ENCODE results near the gene RTEL1.

The RTEL1 gene

DNA sequence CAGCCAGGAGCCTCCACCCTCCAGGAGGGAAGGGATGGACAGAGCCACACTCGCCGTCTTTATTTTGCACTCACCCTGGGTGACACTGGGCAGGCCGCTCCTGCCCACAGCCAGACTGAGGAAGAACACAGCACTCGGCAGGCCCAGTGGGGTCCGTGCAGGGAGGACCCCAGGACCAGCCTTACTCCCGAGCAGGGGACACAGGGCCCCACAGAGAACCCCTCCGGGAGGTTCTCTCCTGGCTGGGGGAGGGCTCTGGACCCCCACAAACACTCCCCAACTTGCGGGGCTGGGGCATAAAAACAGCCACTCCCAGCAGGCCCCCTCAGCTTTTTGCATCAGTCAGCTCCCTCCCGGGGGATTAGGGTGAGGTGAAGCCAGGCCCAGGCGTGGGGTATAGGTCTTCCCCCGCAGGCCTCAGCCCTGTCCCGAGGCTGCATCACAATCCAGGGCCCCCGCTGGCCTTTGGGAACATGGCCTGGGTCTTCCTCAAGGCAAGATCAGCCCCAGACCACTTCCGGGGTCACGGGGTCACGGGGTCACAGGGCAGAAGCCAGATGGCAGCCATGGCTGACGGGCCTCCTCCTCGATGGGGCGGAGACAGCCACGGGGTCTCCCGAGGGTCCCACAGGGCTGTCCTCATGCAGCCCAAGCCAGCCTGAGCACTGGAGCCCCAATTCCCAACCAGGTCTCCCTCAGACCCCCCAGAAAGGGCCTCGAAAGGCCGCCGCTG lies 41.5 kb downstream of the RTEL1 start:
- DNase-seq (ENCODE audit: low read depth), result no peak

DNA sequence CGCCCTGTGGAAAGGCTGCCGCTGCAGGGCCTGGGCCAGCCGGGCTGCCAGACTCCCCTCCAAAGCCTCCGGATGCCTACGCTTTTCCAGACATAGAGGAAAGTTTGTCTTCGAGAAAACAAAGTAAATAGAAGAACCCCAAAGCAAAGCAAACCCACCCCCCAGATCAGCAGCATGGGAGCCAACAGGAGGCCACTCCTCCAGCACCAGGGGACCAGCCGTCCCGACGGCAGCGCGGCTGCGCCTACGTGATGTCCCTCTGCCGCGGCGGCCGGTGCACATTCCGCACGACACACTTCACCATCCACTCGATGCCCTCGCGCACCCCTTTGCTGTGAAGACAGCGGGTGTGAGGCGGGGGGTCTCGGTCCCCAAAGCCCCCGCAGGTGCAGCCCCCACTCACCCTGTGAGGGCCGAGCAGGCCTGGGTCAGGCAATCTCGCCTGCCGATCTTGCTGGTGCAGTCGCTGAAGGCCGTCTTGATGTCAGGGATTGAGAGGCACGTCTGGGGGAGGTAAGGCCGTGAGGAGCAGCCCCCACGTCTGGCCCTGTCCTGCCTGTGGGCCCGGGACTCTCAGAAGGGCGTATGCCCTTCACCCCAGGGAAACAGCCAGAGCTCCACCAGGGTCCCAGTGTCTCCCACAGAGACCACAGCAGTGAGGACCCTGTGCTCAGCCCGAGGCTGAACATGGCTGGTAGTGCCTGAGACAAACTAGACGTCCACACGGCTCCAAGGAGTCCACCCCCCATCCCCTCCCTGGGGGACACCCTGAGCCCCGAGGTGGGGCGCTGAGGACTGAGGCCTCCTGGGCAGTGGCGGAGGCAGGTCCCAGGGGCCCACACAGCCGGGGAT lies 42.3 kb downstream of the RTEL1 start:
- no peak for DNase-seq (ENCODE audit: low read depth)

DNA sequence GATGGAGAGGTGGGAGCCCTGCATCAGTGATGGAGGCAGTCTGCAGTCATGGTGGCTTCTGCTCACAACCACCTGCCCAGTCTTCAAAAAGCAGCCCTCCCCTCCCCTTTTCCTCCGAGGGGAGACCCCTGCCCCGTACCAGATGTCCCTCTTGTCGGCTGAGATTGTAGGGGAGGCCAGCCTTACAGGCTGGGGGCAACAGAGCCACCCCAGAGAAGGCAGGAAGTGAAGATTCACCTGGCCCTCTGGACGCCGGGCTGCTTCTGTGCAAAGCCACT lies 42.9 kb downstream of the RTEL1 start:
- no peak for DNase-seq (ENCODE audit: low read depth)

GRCh38 chr20:63701329-63702035 lies 43.4 kb downstream of the RTEL1 start:
- no peak for DNase-seq (ENCODE audit: low read depth)

DNA sequence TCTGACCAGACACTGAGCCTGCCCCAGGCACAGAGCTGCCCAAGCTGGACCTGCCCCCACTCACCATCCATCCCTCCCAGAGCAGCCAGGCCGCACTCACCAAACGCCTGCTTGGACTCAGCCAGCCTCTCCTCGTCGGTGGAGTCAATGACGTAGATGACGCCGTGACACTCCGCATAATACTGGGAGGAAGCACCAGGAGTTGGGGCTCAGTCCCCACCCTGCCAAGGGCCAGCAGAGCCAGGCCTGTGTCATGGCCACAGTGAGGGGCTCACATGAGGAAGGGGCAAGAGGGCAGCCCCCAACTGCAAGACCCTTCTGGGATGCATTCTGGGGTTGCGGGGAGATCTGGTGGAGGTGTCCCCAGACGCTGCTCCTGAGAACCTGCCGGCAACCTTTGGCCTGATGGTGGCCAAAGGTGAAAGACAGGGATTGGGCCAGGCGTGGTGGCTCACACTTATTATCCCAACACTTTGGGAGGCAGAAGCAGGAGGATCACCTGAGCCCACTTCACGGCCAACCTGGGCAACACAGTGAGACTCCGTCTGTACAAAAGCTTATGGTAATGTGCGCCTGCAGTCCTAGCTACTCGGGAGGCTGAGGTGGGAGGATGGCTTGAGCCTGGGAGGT lies 44.0 kb downstream of the RTEL1 start:
- no peak for DNase-seq (ENCODE audit: low read depth)

- DNase-seq (ENCODE audit: low read depth), result no peak
Measured at GRCh38 chr20:63702751-63703470, 44.8 kb downstream of the RTEL1 start.

GRCh38 chr20:63703471-63703975 lies 45.4 kb downstream of the RTEL1 start:
- DNase-seq (ENCODE audit: low read depth), result no peak

DNA sequence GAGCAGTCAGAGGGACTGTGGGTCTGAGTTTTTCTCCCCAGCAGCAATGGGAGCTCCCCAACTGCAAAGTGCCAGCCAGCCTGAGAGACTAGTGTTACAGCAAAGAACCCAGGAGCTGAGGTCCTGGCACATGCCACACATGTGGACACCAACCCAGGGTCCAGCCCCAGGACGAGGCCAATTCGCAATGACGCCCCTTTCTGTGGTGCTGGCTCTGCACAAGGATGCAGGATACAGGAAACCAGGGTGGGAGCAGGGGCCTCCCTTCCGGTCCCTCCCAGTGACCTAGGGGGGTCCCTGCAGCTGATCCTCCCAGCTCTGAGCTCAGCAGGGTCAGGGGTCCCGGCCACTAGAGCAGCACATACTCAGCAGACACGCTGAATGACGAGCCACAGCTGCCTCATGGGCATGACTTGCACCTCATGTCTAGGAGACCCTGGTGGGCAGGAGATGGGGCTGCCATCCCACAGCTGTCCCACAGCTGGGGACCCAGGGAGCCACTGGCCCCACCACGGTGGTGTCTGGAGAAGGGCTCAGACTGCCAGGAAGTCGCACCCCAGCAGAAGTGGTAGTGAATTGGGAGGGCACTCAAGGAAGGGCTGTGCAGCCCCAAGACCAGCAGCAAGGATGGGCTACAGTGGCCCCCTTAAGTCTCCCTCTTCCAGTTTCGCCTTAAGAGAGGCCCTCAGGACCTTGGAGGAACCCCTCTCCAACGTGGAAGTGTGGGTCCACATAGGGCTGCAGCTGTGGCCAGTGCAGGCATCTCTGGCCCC lies 46.0 kb downstream of the RTEL1 start:
- no peak for DNase-seq (ENCODE audit: low read depth)

- no peak for DNase-seq (ENCODE audit: low read depth)
Measured at GRCh38 chr20:63704749-63705117, 46.6 kb downstream of the RTEL1 start.

DNA sequence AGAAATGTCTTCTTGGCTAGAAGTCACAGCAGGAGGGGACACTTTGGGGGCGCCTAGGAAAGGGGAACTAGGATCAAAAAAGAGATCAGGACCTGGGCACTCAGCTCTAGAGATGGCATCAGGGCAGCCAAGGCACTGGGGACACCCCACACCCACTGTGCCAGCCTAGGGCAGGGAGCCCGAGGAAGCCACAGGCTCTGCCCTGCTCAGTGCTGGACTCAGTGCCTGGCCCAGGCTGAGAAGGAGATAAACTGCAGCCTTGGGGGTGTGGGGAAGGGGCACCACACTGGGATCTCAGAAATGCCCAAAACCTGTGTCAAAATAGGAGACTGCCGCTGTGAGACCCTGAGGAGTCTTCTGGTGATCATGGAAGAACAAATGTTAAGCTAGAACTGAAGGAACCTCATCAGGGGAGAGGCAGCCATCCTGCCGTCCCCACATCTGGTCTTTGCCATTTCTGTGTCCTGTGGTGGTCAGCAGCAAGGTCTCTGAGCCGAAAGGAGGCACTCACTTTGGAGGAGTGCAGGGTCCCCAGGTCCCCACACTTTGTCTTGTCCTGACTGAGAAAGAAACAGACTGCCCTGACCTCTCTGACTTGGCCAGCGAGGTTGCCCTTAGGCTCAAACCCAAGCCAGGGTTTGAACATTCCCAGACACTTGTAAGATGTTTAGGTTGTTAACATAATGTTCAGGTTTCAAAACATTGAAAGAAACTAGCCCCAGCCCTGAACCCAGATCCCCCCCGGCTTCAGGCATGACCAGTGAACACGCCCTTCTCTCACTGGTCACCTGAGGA lies 47.3 kb downstream of the RTEL1 start:
- DNase-seq (ENCODE audit: low read depth), result no peak

GRCh38 chr20:63706027-63706695 lies 48.0 kb downstream of the RTEL1 start:
- no peak for DNase-seq (ENCODE audit: low read depth)

DNA sequence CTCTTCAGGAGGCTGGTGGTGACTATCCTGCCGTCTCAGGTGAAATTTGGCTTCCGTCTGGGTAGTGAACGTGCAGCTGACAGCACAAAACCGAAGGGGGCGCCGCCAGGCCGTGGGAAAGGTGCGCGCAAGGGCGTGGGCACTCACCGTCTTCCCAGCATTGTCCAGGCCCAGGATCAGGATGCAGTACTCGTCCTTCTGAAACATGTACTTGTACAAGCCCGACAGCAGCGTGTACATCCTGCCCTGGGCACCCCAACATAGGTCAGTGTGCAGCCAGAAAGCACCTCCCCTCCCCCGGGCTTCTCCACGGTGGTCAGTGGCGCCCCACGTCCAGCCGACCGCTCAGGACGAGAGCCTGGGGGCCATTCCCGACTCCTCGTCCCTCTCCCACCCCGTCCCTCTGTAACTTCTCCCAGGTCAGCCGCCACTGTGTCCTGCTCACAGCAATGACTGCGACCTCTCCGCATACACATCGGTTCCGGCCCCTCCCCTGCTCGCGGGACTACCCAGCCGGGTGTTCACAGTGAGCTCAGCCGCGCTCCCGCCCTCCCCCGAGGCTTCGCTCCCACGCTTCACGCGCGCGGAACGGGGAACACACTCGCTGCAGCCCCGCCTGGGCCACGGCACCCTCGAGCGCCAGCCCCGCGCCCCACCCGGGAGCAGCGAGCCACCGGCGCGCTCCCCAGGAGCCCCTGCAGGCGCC lies 48.9 kb downstream of the RTEL1 start:
- DNase-seq (ENCODE audit: low read depth), result no peak

- peak; percentile 73 for DNase-seq (ENCODE audit: low read depth)
Measured at GRCh38 chr20:63707558-63708300, 49.6 kb downstream of the RTEL1 start, which contains the start of the genes ARFRP1 and ZGPAT. Gene ARFRP1 (minus strand): TSS chr20:63707976. CDS start chr20:63707091, 885 bp downstream. Gene ZGPAT (plus strand): TSS chr20:63708039. CDS start chr20:63708581, 542 bp downstream.

- DNase-seq (ENCODE audit: low read depth), result no peak
Measured at GRCh38 chr20:63708301-63709148, 50.4 kb downstream of the RTEL1 start.

DNA sequence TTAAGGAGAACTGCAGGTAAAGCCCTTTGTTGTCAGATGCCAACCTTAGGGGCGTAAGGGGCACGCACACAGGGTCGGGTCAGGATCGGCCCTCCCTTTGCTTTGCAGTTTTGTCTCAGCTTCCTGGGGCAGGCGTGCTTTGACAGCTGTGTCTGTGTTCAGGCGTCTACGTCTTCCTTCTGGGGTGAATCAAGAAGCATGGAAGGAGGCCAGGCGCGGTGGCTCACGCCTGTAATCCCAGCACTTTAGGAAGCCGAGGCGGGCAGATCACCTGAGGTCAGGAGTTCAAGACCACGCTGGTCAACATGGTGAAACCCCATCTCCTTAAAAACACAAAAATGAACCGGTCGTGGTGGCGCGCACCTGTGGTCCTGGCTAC lies 51.0 kb downstream of the RTEL1 start:
- DNase-seq (ENCODE audit: low read depth), result no peak

- no peak for DNase-seq (ENCODE audit: low read depth)
Measured at GRCh38 chr20:63711085-63711645, 53.1 kb downstream of the RTEL1 start.

- no peak for DNase-seq (ENCODE audit: low read depth)
Measured at GRCh38 chr20:63712191-63712590, 54.1 kb downstream of the RTEL1 start.
